Nephron progenitor cell (in vitro differentiated cells): Measurements from ENCODE around the gene ZNF732.

Experiments
- DNase-seq: peaks from one replicate; pipeline ENCODE4 v3.0.0; 2021
- H3K27ac Mint-ChIP-seq: 2 replicates; pipeline ENCODE4 v1.8.0; 2021; ENCODE audit warnings: mild to moderate bottlenecking, moderate library complexity, mixed read lengths
- H3K27me3 Mint-ChIP-seq: 2 replicates; pipeline ENCODE4 v1.8.0; 2021; ENCODE audit warnings: mild to moderate bottlenecking, low read depth, mixed read lengths; ENCODE audit not compliant: poor library complexity
- H3K36me3 Mint-ChIP-seq: 2 replicates; pipeline ENCODE4 v1.8.0; 2021; ENCODE audit warnings: low read depth, mixed read lengths
- H3K4me1 Mint-ChIP-seq: 2 replicates; pipeline ENCODE4 v1.8.0; 2021; ENCODE audit warnings: mixed read lengths
- H3K4me3 Mint-ChIP-seq: 2 replicates; pipeline ENCODE4 v1.8.0; 2021; ENCODE audit warnings: mild to moderate bottlenecking, moderate library complexity, mixed read lengths
- H3K9me3 Mint-ChIP-seq: 2 replicates; pipeline ENCODE4 v1.8.0; 2021; ENCODE audit warnings: mild to moderate bottlenecking, moderate library complexity, mixed read lengths
- CTCF ChIP-seq: fragments of 200-600 bp; sonication (generic); IDR thresholded peaks from 2 replicates; pipeline ENCODE4 v1.5.0; 2021; ENCODE audit warnings: antibody characterized with exemption

The ZNF732 gene

GRCh38 chr4:223913-224497 is 81.3 kb downstream of the ZNF732 start:
- DNase-seq: no peak
- Mint-ChIP-seq H3K4me1 (no peaks in the 10 kb centered on the region), H3K27ac (no peak overlapping the region), H3K9me3 (peaks cover 85% of the 10 kb centered on the region), H3K4me3 (no peak overlapping the region), H3K36me3 (peaks cover 72% of the 10 kb centered on the region), H3K27me3 (no peaks in the 10 kb centered on the region)
- no peak for TF ChIP-seq CTCF
